Measurements from ENCODE around the gene ACVR2B. TPM values are rescaled to one million over a fixed set of nuclear protein-coding genes. Genes with fewer than 3 reads are reported as not detected.

The ACVR2B gene
- total and polyA plus RNA-seq, 2 experiments from 2014 or later: 27.9 to 98.7 TPM

GRCh38 chr3:38474928-38475605, 21.4 kb downstream of the ACVR2B start (continued):
- TF ChIP-seq ETS1 (IDR thresholded peaks at IDR 0.05) (no peak), EZH2phosphoT487 (IDR thresholded peaks at IDR 0.05; ENCODE audit: unreplicated experiment) (no peak), STAT1 (IDR thresholded peaks at IDR 0.05; ENCODE audit: unreplicated experiment) (no peak), ZNF462 (CRISPR knock-in tag; IDR thresholded peaks at IDR 0.05) (no peak), EZH2 (IDR thresholded peaks at IDR 0.05; ENCODE audit: low read depth, unreplicated experiment) (no peak), CREB1 (CRISPR knock-in tag; IDR thresholded peaks at IDR 0.05; ENCODE audit: low read depth) (no peak)

- Histone ChIP-seq H3K9me2 (ENCODE audit: insufficient read depth) (no peaks in the 10 kb centered on the region), H3K79me2 (replicated peaks; ENCODE audit: insufficient read depth) (peaks cover 72% of the 10 kb centered on the region), H4K20me1 (replicated peaks; ENCODE audit: insufficient read depth) (peaks cover 33% of the 10 kb centered on the region), H3K4me1 (ENCODE audit: insufficient read depth) (no peaks in the 10 kb centered on the region), H3K36me3 (ENCODE audit: insufficient read depth) (peaks cover 6% of the 10 kb centered on the region; the same call in 1 of the 2 replicates), H3F3A (replicated peaks; ENCODE audit: low read depth) (no peaks in the 10 kb centered on the region), H2AFZ (no peak overlapping the region), H3K4me3 (no peak overlapping the region), H3K27me3 (ENCODE audit: insufficient read depth) (no peaks in the 10 kb centered on the region), H3K27ac (ENCODE audit: low read depth) (no peak overlapping the region), H3K4me2 (no peak overlapping the region)
- DNase-seq (ENCODE audit: low spot score): no peak
- no peak overlapping the region for H3K27ac Mint-ChIP-seq
- peaks cover 23% of the 10 kb centered on the region for H3K4me1 Mint-ChIP-seq
- peaks cover 4% of the 10 kb centered on the region; the same call in 2 of the 3 replicates for H3K9me3 Mint-ChIP-seq
- peaks cover 4% of the 10 kb centered on the region for H3K27me3 Mint-ChIP-seq (ENCODE audit: insufficient read depth, low read depth, poor library complexity)
- peaks cover 30% of the 10 kb centered on the region for H3K36me3 Mint-ChIP-seq (ENCODE audit: low read depth)
- no peak overlapping the region for H3K4me3 Mint-ChIP-seq
- ATAC-seq: no peak
- TF ChIP-seq POLR2AphosphoS5 (IDR thresholded peaks at IDR 0.05; ENCODE audit: low read depth) (no peak), CREB1 (CRISPR knock-in tag; IDR thresholded peaks at IDR 0.05; ENCODE audit: low read depth) (no peak), REST (IDR thresholded peaks at IDR 0.05; ENCODE audit: unreplicated experiment) (no peak), ZNF114 (CRISPR knock-in tag; IDR thresholded peaks at IDR 0.05) (no peak), STAT1 (IDR thresholded peaks at IDR 0.05; ENCODE audit: unreplicated experiment) (no peak), NANOG (IDR thresholded peaks at IDR 0.05; ENCODE audit: borderline replicate concordance) (no peak), EZH2 (IDR thresholded peaks at IDR 0.05; ENCODE audit: low read depth, unreplicated experiment) (no peak), JUNB (IDR thresholded peaks at IDR 0.05; ENCODE audit: unreplicated experiment) (no peak), EZH2phosphoT487 (IDR thresholded peaks at IDR 0.05; ENCODE audit: unreplicated experiment) (no peak), CTCF (conservative IDR thresholded peaks at IDR 0.05; ENCODE audit: low read depth in 2 of 2) (no peak)
Observed at GRCh38 chr3:38475716-38476115, 22.0 kb downstream of the ACVR2B start.
